Spinal cord (tissue), 10 donors: ENCODE results near the gene ASXL1. TPM values are rescaled to one million over a fixed set of nuclear protein-coding genes. Genes with fewer than 3 reads are reported as not detected.
"Not testable (repeated sequence)": the region's sequence is repeated elsewhere in the genome, so short reads cannot be mapped to it uniquely, and the experiment has no call there.

ENCODE experiments used
- DNase-seq, 6 donors: peaks; one replicate each; pipeline versions ENCODE4 v3.0.0 to v3.0.0-alpha.2; 2013 to 2015; ENCODE audit warnings: low spot score in 6 of 6, low read depth in 4 of 6
- H3K27ac ChIP-seq: one replicate; pipeline ENCODE4 v1.5.1; 2013; ENCODE audit warnings: low read depth, low read length, control low read depth
- H3K27me3 ChIP-seq: one replicate; pipeline ENCODE4 v1.6.1; 2013; ENCODE audit warnings: low read length; ENCODE audit not compliant: control insufficient read depth, insufficient read depth
- H3K36me3 ChIP-seq: one replicate; pipeline ENCODE4 v1.6.1; 2013; ENCODE audit warnings: low read length; ENCODE audit not compliant: control insufficient read depth, insufficient read depth
- H3K4me1 ChIP-seq: one replicate; pipeline ENCODE4 v1.6.1; 2013; ENCODE audit warnings: low read length; ENCODE audit not compliant: control insufficient read depth, insufficient read depth
- H3K4me3 ChIP-seq: one replicate; pipeline ENCODE4 v1.5.1; 2013; ENCODE audit warnings: low read depth, low read length, control low read depth
- H3K9me3 ChIP-seq: one replicate; pipeline ENCODE4 v1.6.1; 2013; ENCODE audit warnings: low read length; ENCODE audit not compliant: control insufficient read depth, insufficient read depth
- WGBS: methylation state at CpG from one replicate; pipeline ENCODE4 v1.1.5; 2013; ENCODE audit warnings: missing lambda C conversion rate; ENCODE audit not compliant: insufficient coverage; 5-methylcytosine and 5-hydroxymethylcytosine counted together
- polyA plus RNA-seq, 2 donors: library from polyadenylated mRNA; unstranded; fragments of 120-200 nt; gene quantifications; one replicate each; pipeline ENCODE4 v1.2.1, GENCODE V29; 2013; ENCODE audit not compliant: insufficient read length in 2 of 2
- total RNA-seq, 2 donors: library from RNA; depleted of rRNA in 1 of 2; stranded (reverse); fragments of 120-200 nt in 1 of 2; fragments of >200 nt in 1 of 2; gene quantifications; one replicate each; pipeline versions ENCODE4 v1.2.3 to v1.2.4, GENCODE V29; 2013 to 2014
- donor health status: healthy.

Gene ASXL1
- total and polyA plus RNA-seq, 4 donors = 48.7 to 58.3 (median 53.4) TPM

GRCh38 chr20:32368925-32369324 lies 10.8 kb downstream of the ASXL1 start:
- peaks cover 15% of the 10 kb centered on the region for H3K36me3 ChIP-seq
- no peaks in the 10 kb centered on the region for H3K27me3 ChIP-seq
- H3K27ac ChIP-seq = no peak overlapping the region
- H3K4me3 ChIP-seq = no peak overlapping the region
- 82% methylated on average over 5 of the region's 6 CpGs for WGBS
- DNase-seq = no peak
- no peaks in the 10 kb centered on the region for H3K9me3 ChIP-seq
- peaks cover 4% of the 10 kb centered on the region for H3K4me1 ChIP-seq

GRCh38 chr20:32370897-32371296 lies 12.8 kb downstream of the ASXL1 start:
- Histone ChIP-seq H3K4me1 (no peaks in the 10 kb centered on the region), H3K27ac (no peak overlapping the region), H3K4me3 (no peak overlapping the region), H3K27me3 (no peaks in the 10 kb centered on the region), H3K36me3 (peaks cover 17% of the 10 kb centered on the region), H3K9me3 (no peaks in the 10 kb centered on the region)
- WGBS = no CpG with 5 or more reads among the region's 2 CpGs
- no peak for DNase-seq

DNA sequence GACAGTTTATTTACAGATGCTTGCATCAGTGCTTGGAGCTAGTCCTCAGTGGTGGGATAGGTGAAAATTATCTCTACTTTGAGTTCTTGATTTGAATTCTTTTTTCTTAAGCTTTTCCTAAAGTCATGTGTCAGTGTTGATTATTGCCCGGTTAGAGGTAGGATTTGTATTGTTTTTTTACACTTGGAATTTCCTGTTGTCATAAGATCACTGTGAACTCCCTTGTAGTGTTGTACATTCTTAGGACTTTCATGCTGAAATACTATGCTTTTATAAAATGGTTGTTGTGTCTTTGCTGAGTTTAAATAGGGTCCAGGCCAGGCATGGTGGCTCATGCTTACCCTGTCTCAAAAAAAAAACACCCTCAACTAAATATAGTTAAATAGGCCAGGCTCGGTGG lies 20.3 kb downstream of the ASXL1 start:
- H3K27ac ChIP-seq = no peak overlapping the region
- no peak overlapping the region for H3K4me3 ChIP-seq
- 100% methylated on average over 1 of the region's 2 CpGs for WGBS
- DNase-seq = no peak
- no peaks in the 10 kb centered on the region for H3K4me1 ChIP-seq
- H3K9me3 ChIP-seq = no peaks in the 10 kb centered on the region
- peaks cover 13% of the 10 kb centered on the region for H3K36me3 ChIP-seq
- H3K27me3 ChIP-seq = no peaks in the 10 kb centered on the region

DNA sequence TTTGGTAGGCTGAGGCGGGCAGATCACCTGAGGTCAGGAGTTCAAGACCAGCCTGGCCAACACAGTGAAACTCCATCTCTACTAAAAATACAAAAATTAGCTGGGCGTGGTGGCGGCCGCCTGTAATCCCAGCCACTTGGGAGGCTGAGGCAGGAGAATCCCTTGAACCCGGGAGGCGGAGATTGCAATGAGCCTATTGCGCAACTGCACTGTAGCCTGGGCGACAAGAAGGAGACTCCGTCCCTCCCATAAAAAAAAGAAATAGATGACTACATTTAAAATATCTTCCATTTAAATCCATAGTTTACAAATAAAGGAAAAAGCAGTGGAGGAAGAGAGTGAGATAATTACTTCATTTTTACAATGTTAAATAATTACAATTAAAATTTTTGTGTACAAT lies 21.9 kb downstream of the ASXL1 start:
- DNase-seq, H3K36me3 ChIP-seq, H3K4me3 ChIP-seq, H3K4me1 ChIP-seq, H3K27ac ChIP-seq, H3K27me3 ChIP-seq, H3K9me3 ChIP-seq: not testable (repeated sequence)
- WGBS = no CpG with 5 or more reads among the region's 9 CpGs

- H3K27me3 ChIP-seq = no peaks in the 10 kb centered on the region
- WGBS = 82% methylated on average over 1 of the region's 3 CpGs
- peaks cover 9% of the 10 kb centered on the region for H3K36me3 ChIP-seq
- no peak overlapping the region for H3K4me3 ChIP-seq
- H3K4me1 ChIP-seq = peaks cover 4% of the 10 kb centered on the region
- DNase-seq = no peak
- H3K27ac ChIP-seq = no peak overlapping the region
- H3K9me3 ChIP-seq = no peaks in the 10 kb centered on the region
Observed at GRCh38 chr20:32380745-32381144, 22.6 kb downstream of the ASXL1 start.

DNA sequence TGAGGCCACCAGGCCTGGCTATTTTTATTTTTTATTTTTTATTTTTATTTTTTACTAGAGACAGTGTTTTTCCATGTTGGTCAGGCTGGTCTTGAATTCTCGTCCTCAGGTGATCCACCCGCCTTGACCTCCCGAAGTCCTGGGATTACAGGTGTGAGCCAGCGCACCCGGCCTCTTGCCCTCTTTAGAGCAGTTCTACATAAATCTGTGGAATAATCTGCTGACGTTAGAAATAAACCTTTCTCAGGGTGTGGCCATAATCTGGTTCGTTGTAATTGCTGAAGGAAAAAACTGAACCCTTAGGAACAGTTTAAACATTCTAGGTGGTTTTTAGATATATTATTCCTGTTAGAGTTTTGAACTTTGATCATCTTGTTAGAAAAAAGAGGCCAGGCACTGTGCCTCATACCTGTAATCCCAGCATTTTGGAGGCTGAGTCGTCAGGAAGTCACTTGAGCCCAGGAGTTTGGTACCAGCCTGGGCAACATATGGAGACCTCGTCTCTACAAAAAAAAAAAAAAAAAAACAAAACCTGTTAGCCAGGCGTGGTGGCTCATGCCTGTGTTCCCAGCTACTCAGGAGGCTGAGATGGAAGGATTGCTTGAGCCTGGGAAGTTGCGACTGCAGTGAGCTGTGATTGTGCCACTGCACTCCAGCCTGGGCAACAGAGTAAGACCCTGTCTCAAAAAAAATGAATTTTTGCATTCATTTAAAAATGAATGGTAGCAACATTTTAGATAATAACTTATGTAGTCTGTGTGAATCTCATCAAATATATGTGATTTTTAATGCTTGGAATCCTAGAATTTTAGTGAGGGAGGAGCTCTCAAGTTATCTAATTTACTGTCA lies 24.2 kb downstream of the ASXL1 start:
- Histone ChIP-seq H3K4me1 (peaks cover 4% of the 10 kb centered on the region), H3K36me3 (peaks cover 9% of the 10 kb centered on the region), H3K27ac (no peak overlapping the region), H3K9me3 (no peaks in the 10 kb centered on the region), H3K27me3 (no peaks in the 10 kb centered on the region), H3K4me3 (no peak overlapping the region)
- WGBS = 100% methylated on average over 4 of the region's 11 CpGs
- no peak for DNase-seq

DNA sequence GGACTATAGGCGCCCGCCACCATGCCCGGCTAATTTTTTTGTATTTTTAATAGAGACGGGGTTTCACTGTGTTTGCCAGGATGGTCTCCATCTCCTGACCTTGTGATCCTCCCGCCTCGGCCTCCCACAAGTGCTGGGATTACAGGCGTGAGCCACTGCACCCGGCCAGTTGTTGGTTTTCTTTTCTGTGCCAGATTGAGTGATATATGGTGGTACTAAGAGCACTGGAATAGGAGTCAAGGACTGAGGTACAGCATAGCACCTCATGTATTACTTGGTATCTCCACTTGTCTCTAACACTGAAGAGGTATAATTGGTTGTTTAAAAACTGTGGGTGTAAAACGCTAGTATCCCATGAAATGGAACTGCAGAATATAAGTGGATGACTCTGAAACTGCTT lies 25.3 kb downstream of the ASXL1 start:
- H3K4me3 ChIP-seq, H3K27ac ChIP-seq, H3K9me3 ChIP-seq, H3K27me3 ChIP-seq, H3K36me3 ChIP-seq, H3K4me1 ChIP-seq, DNase-seq: not testable (repeated sequence)
- 100% methylated on average over 4 of the region's 9 CpGs for WGBS

- Histone ChIP-seq H3K9me3 (no peaks in the 10 kb centered on the region), H3K36me3 (peaks cover 3% of the 10 kb centered on the region), H3K4me3 (no peak overlapping the region), H3K4me1 (peaks cover 4% of the 10 kb centered on the region), H3K27me3 (no peaks in the 10 kb centered on the region), H3K27ac (no peak overlapping the region)
- 100% methylated on average over 1 of the region's 3 CpGs for WGBS
- no peak for DNase-seq
Observed at GRCh38 chr20:32385541-32385940, 27.4 kb downstream of the ASXL1 start.

DNA sequence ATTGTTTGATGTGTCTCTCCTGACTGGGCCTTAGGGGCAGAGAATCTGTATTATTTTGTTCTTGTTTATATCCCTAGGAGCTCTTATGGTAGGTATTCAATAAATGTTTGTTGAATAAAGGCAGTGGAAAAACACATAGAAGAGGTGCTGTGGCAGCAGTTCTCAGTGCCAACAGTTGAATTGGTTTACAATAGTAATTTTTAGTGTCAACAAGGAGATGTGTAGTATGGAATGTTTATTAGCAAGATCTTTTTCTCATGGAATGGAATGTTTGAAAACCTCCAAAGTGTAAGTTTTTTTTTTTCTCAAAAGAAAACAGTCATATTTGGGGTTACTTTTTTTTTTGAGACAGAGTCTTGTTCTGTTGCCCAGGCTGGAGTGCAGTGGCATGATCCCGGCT lies 28.0 kb downstream of the ASXL1 start:
- H3K4me3 ChIP-seq = no peak overlapping the region
- H3K27me3 ChIP-seq = no peaks in the 10 kb centered on the region
- H3K27ac ChIP-seq = no peak overlapping the region
- no peak for DNase-seq
- no peaks in the 10 kb centered on the region for H3K9me3 ChIP-seq
- peaks cover 7% of the 10 kb centered on the region for H3K36me3 ChIP-seq
- 100% methylated on average over 1 of the region's 1 CpG for WGBS
- peaks cover 4% of the 10 kb centered on the region for H3K4me1 ChIP-seq

DNA sequence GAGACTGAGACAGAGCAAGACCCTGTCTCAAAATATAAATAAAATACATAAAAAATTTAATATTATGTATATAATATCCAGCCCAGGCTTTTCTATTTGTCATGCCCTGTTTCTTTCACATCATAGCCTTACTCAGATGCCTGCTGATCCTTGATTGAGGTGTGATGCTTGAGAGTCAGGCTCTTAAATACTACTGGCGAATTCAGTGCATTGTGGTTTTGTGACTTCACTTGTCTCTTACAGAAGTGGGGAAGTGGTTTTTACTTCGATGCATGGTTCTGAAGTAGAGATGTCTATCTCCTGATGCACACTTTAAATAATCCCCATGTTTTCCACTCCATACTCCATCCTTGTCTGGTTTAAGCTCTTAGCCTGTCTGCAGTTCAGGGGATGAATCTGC lies 29.1 kb downstream of the ASXL1 start:
- no peak overlapping the region for H3K27ac ChIP-seq
- H3K27me3 ChIP-seq = no peaks in the 10 kb centered on the region
- no peaks in the 10 kb centered on the region for H3K9me3 ChIP-seq
- H3K4me1 ChIP-seq = peaks cover 4% of the 10 kb centered on the region
- WGBS = no CpG with 5 or more reads among the region's 2 CpGs
- DNase-seq = no peak
- peaks cover 6% of the 10 kb centered on the region for H3K36me3 ChIP-seq
- H3K4me3 ChIP-seq = no peak overlapping the region
